ENCODE data around the gene TRDN. TPM values are rescaled to one million over a fixed set of nuclear protein-coding genes. Genes with fewer than 3 reads are reported as not detected.

The TRDN gene
- polyA plus RNA-seq, 1 experiment, result not detected

- ChIA-PET POLR2A (no interaction called here), CTCF (no interaction called here)
- TF ChIP-seq CTCF (IDR thresholded peaks at IDR 0.05; ENCODE audit: insufficient read depth, low read depth, low read length), result no peak
- Histone ChIP-seq H3K27me3 (ENCODE audit: control insufficient read depth, insufficient read depth, low read length) (no peaks in the 10 kb centered on the region), H3K4me3 (ENCODE audit: low read depth, low read length) (no peak overlapping the region), H3K36me3 (ENCODE audit: control insufficient read depth, insufficient read depth, low read length) (no peaks in the 10 kb centered on the region)
- DNase-seq (ENCODE audit: low read depth), result no peak
Observed at GRCh38 chr6:123515715-123516114, 121.0 kb downstream of the TRDN start.

GRCh38 chr6:123509112-123509511 is 127.6 kb downstream of the TRDN start:
- no peaks in the 10 kb centered on the region for H3K36me3 ChIP-seq (ENCODE audit: control insufficient read depth, insufficient read depth, low read length)
- TF ChIP-seq CTCF (IDR thresholded peaks at IDR 0.05; ENCODE audit: insufficient read depth, low read depth, low read length), result no peak
- CTCF ChIA-PET, result no interaction called here
- POLR2A ChIA-PET, result no interaction called here
- DNase-seq (ENCODE audit: low read depth), result no peak
- H3K4me3 ChIP-seq (ENCODE audit: low read depth, low read length), result no peak overlapping the region
- no peaks in the 10 kb centered on the region for H3K27me3 ChIP-seq (ENCODE audit: control insufficient read depth, insufficient read depth, low read length)

- no peak for DNase-seq (ENCODE audit: low read depth)
- POLR2A ChIA-PET, result no interaction called here
- Histone ChIP-seq H3K36me3 (ENCODE audit: control insufficient read depth, insufficient read depth, low read length) (no peaks in the 10 kb centered on the region), H3K27me3 (ENCODE audit: control insufficient read depth, insufficient read depth, low read length) (no peaks in the 10 kb centered on the region), H3K4me3 (ENCODE audit: low read depth, low read length) (no peak overlapping the region)
- no peak for TF ChIP-seq CTCF (IDR thresholded peaks at IDR 0.05; ENCODE audit: insufficient read depth, low read depth, low read length)
- CTCF ChIA-PET, result no interaction called here
Observed at GRCh38 chr6:123508290-123508689, 128.5 kb downstream of the TRDN start.

GRCh38 chr6:123507582-123507981 is 129.2 kb downstream of the TRDN start:
- no peak for DNase-seq (ENCODE audit: low read depth)
- CTCF ChIA-PET, result no interaction called here
- Histone ChIP-seq H3K36me3 (ENCODE audit: control insufficient read depth, insufficient read depth, low read length) (no peaks in the 10 kb centered on the region), H3K4me3 (ENCODE audit: low read depth, low read length) (no peak overlapping the region), H3K27me3 (ENCODE audit: control insufficient read depth, insufficient read depth, low read length) (no peaks in the 10 kb centered on the region)
- no peak for TF ChIP-seq CTCF (IDR thresholded peaks at IDR 0.05; ENCODE audit: insufficient read depth, low read depth, low read length)
- POLR2A ChIA-PET, result no interaction called here

GRCh38 chr6:123503619-123504018 is 133.1 kb downstream of the TRDN start:
- no peak for TF ChIP-seq CTCF (IDR thresholded peaks at IDR 0.05; ENCODE audit: insufficient read depth, low read depth, low read length)
- POLR2A ChIA-PET, result no interaction called here
- DNase-seq (ENCODE audit: low read depth), result no peak
- CTCF ChIA-PET, result no interaction called here
- H3K27me3 ChIP-seq (ENCODE audit: control insufficient read depth, insufficient read depth, low read length), result no peaks in the 10 kb centered on the region
- H3K36me3 ChIP-seq (ENCODE audit: control insufficient read depth, insufficient read depth, low read length), result no peaks in the 10 kb centered on the region
- no peak overlapping the region for H3K4me3 ChIP-seq (ENCODE audit: low read depth, low read length)
